ENCODE data around the gene SH2B3.
"Not testable (repeated sequence)": the region's sequence is repeated elsewhere in the genome, so short reads cannot be mapped to it uniquely, and the experiment has no call there.

SH2B3 gene

GRCh38 chr12:111405859-111406473, at the start of gene SH2B3:
Gene SH2B3 (plus strand): TSS chr12:111405923. CDS start chr12:111418146, 12,223 bp downstream.
- peak in 1 of 2 donors; percentile 51 for DNase-seq (ENCODE audit: low read depth in 1 of 2, low spot score in 1 of 2)

GRCh38 chr12:111359231-111359913, 46.4 kb upstream of the SH2B3 start:
- no peak for DNase-seq (ENCODE audit: low read depth in 1 of 2, low spot score in 1 of 2)

GRCh38 chr12:111359914-111360276, 45.8 kb upstream of the SH2B3 start:
- DNase-seq (ENCODE audit: low read depth in 1 of 2, low spot score in 1 of 2): no peak

- no peak for DNase-seq (ENCODE audit: low read depth in 1 of 2, low spot score in 1 of 2)
Measured at GRCh38 chr12:111360325-111360930, 45.3 kb upstream of the SH2B3 start.

- DNase-seq (ENCODE audit: low read depth in 1 of 2, low spot score in 1 of 2): no peak
Measured at GRCh38 chr12:111361073-111361716, 44.5 kb upstream of the SH2B3 start.

- no peak for DNase-seq (ENCODE audit: low read depth in 1 of 2, low spot score in 1 of 2)
Measured at GRCh38 chr12:111361717-111362576, 43.8 kb upstream of the SH2B3 start.

- no peak for DNase-seq (ENCODE audit: low read depth in 1 of 2, low spot score in 1 of 2)
Measured at GRCh38 chr12:111362687-111363475, 42.8 kb upstream of the SH2B3 start.

- no peak for DNase-seq (ENCODE audit: low read depth in 1 of 2, low spot score in 1 of 2)
Measured at GRCh38 chr12:111363578-111363977, 42.1 kb upstream of the SH2B3 start.

- DNase-seq (ENCODE audit: low read depth in 1 of 2, low spot score in 1 of 2): no peak
Measured at GRCh38 chr12:111366075-111366474, 39.6 kb upstream of the SH2B3 start.

GRCh38 chr12:111366583-111366982, 39.1 kb upstream of the SH2B3 start:
- no peak for DNase-seq (ENCODE audit: low read depth in 1 of 2, low spot score in 1 of 2)

- DNase-seq (ENCODE audit: low read depth in 1 of 2, low spot score in 1 of 2): no peak
Measured at GRCh38 chr12:111367661-111368221, 38.0 kb upstream of the SH2B3 start.

GRCh38 chr12:111368291-111368787, 37.4 kb upstream of the SH2B3 start:
- DNase-seq (ENCODE audit: low read depth in 1 of 2, low spot score in 1 of 2): no peak

- peak; percentile 50 to 59 for DNase-seq (ENCODE audit: low read depth in 1 of 2, low spot score in 1 of 2)
Measured at GRCh38 chr12:111368788-111369495, 36.8 kb upstream of the SH2B3 start, which contains the start of gene PHETA1. Gene PHETA1 (minus strand): TSS chr12:111369095. CDS start chr12:111363427, 5,668 bp downstream.

- DNase-seq (ENCODE audit: low read depth in 1 of 2, low spot score in 1 of 2): no peak
Measured at GRCh38 chr12:111369496-111370220, 36.1 kb upstream of the SH2B3 start.

GRCh38 chr12:111373231-111373630, 32.5 kb upstream of the SH2B3 start:
- not testable (repeated sequence) for DNase-seq (ENCODE audit: low read depth in 1 of 2, low spot score in 1 of 2)

- no peak for DNase-seq (ENCODE audit: low read depth in 1 of 2, low spot score in 1 of 2)
Measured at GRCh38 chr12:111377440-111377839, 28.3 kb upstream of the SH2B3 start.

GRCh38 chr12:111379942-111380554, 25.7 kb upstream of the SH2B3 start:
- DNase-seq (ENCODE audit: low read depth in 1 of 2, low spot score in 1 of 2): no peak

- no peak for DNase-seq (ENCODE audit: low read depth in 1 of 2, low spot score in 1 of 2)
Measured at GRCh38 chr12:111384596-111384995, 21.1 kb upstream of the SH2B3 start.
